22Rv1 (cell line): ENCODE data around the gene ITGB4.

ENCODE experiments used
- H3K27ac ChIP-seq: fragments of 450-650 bp; 2 replicates; pipeline ENCODE4 v1.5.1; 2017
- CTCF ChIP-seq: fragments of 450-650 bp; IDR thresholded peaks from 2 replicates; pipeline ENCODE4 v1.5.1; 2017; ENCODE audit warnings: mild to moderate bottlenecking
- ZFX ChIP-seq: fragments of 450-650 bp; IDR thresholded peaks from 2 replicates; pipeline ENCODE4 v1.6.1; 2017; ENCODE audit warnings: antibody characterized with exemption, borderline replicate concordance

ITGB4 gene

GRCh38 chr17:75764711-75765421 is 43.6 kb downstream of the ITGB4 start, which contains the start of gene GALK1:
GALK1 (minus strand) TSS chr17:75765192; CDS start chr17:75765136, 56 bp downstream.
- peak within 1 kb of the TSS; percentile 72 for H3K27ac ChIP-seq
- TF ChIP-seq ZFX = no peak
- TF ChIP-seq CTCF = peak; percentile 63

- H3K27ac ChIP-seq = peak overlapping the region; percentile 72
- no peak for TF ChIP-seq ZFX
- TF ChIP-seq CTCF = no peak
These were observed 44.7 kb downstream of the ITGB4 start for GRCh38 chr17:75765981-75766380.

GRCh38 chr17:75767881-75768280 is 46.6 kb downstream of the ITGB4 start:
- TF ChIP-seq CTCF (no peak), ZFX (no peak)
- H3K27ac ChIP-seq = no peak overlapping the region

GRCh38 chr17:75769536-75769935 is 48.3 kb downstream of the ITGB4 start:
- H3K27ac ChIP-seq = peak overlapping the region; percentile 67
- no peak for TF ChIP-seq CTCF
- TF ChIP-seq ZFX = no peak

GRCh38 chr17:75771334-75772281 is 50.3 kb downstream of the ITGB4 start:
- H3K27ac ChIP-seq = no peak overlapping the region
- TF ChIP-seq CTCF (peak; percentile 37; the same call in 1 of the 2 replicates), ZFX (no peak)

- no peak for TF ChIP-seq ZFX
- TF ChIP-seq CTCF = no peak
- H3K27ac ChIP-seq = no peak overlapping the region
These were observed 52.0 kb downstream of the ITGB4 start for GRCh38 chr17:75773121-75773807.
